ENCODE measurements around the gene LMBR1L. TPM values are rescaled to one million over a fixed set of nuclear protein-coding genes. Genes with fewer than 3 reads are reported as not detected.
A peak's percentile ranks its signal among the peaks of the same experiment; 100 is the strongest.
"Not testable (repeated sequence)": the region's sequence is repeated elsewhere in the genome, so short reads cannot be mapped to it uniquely, and the experiment has no call there.

LMBR1L gene
- total RNA-seq, 2 donors from 2014 or later: 25.2 to 143 TPM

DNA sequence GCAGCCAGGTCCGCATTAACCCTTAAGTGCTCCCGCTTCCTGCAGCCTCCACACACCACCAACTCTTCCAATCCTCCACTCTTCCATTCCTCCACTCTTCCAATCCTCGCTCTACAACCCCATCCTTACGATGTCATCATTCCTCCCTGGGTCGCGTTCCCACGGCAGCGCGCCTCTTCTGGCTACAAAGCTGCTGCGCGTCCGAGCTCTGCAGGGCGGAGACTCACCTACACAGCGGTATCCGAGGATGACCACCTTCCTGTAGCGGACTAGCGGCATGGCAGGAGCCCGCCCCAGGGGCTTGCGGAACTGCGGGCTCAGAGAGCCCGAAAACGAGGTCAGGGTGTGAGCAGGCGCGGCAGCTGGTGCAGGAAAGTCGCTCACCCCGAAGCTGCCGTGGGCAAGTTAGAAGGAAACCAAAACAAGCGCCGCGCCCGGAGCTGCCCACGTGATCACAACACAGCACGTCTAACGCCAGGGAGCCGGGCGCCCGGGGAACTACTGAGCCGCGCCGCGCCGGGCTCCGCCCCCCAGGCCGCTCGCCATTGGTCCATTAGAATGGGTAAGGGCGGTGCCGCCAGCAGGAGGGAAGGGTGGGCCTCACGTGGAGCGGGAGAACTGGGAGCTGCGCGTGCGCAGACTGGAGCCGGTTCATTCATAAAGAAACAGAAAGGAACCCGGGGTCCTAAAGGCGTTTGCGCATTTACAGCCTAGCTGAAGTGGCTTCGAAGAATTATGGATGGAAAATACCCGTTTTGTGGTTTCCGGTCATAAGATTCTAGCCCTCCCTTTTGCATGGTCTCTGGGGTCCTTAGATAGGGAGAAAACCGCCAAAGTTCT is 40.9 kb downstream of the LMBR1L start, which contains the start of gene RHEBL1:
TSS of gene RHEBL1 (minus strand) at position 473 of the 840 bp plus-strand sequence. CDS start at position 279, 194 bp downstream.
- Histone ChIP-seq H3K4me3 (peak within 1 kb of the TSS; percentile 47 to 71), H3K27ac (peak within 1 kb of the TSS; percentile 60 to 61), H3K9me3 (no peaks in the 10 kb centered on the region), H3K4me1 (replicated peaks) (no peaks in the 10 kb centered on the region), H3K36me3 (no peaks in the 10 kb centered on the region), H3K27me3 (replicated peaks; ENCODE audit: insufficient read depth) (no peaks in the 10 kb centered on the region)
- WGBS: under 1% methylated on average over 58 of the region's 60 CpGs
- intact Hi-C loops (cut with DNase I): loop anchor here (10.0 kb wide), 1 partner anchor 55 kb away; no protein-coding TSS in a partner anchor
- DNase-seq (ENCODE audit: low spot score): peak; percentile 98
- TF ChIP-seq POLR2AphosphoS5 (IDR thresholded peaks at IDR 0.05): peak; percentile 97
- peak; percentile 55 for TF ChIP-seq POLR2A (IDR thresholded peaks at IDR 0.05)
- TF ChIP-seq, protein P1, sequence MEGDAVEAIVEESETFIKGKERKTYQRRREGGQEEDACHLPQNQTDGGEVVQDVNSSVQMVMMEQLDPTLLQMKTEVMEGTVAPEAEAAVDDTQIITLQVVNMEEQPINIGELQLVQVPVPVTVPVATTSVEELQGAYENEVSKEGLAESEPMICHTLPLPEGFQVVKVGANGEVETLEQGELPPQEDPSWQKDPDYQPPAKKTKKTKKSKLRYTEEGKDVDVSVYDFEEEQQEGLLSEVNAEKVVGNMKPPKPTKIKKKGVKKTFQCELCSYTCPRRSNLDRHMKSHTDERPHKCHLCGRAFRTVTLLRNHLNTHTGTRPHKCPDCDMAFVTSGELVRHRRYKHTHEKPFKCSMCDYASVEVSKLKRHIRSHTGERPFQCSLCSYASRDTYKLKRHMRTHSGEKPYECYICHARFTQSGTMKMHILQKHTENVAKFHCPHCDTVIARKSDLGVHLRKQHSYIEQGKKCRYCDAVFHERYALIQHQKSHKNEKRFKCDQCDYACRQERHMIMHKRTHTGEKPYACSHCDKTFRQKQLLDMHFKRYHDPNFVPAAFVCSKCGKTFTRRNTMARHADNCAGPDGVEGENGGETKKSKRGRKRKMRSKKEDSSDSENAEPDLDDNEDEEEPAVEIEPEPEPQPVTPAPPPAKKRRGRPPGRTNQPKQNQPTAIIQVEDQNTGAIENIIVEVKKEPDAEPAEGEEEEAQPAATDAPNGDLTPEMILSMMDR (IDR thresholded peaks at IDR 0.05): peak in 3 of 4 experiments; percentile 19 to 38 (median 33)

DNA sequence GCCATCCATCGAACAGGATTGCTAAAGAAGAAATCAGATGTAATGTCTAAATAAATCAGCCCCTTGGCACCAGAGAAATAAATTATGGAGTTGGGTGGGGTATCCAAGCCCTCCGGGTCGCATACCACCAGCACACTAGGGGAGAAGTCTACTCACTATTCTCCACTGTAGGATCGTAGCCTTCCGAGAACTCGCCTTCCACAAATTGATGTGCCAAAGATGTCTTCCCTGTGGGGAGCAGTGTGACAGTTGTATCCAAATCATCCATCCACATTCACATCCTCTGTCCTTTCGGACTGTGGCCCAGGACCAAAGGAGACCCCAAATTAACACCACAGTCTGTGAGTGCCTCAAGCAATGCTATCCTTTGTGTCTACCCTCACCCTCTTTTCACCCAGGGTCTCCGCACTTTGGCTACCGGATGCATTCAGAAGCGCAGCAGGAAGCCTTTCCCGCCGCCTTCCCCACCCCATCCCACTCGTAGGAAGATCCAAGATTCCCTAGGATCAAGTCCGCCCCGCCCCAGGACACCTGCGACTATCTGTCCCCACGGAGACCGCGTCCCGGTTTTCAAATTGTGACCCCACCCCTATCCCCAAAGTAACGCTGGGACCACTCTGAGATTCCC is 41.7 kb downstream of the LMBR1L start:
- Histone ChIP-seq H3K27ac (peak overlapping the region in 1 of 2 donors; percentile 61), H3K27me3 (replicated peaks; ENCODE audit: insufficient read depth) (no peaks in the 10 kb centered on the region), H3K9me3 (no peaks in the 10 kb centered on the region), H3K4me3 (peak overlapping the region; percentile 47 to 71), H3K36me3 (no peaks in the 10 kb centered on the region), H3K4me1 (replicated peaks) (no peaks in the 10 kb centered on the region)
- intact Hi-C loops (cut with DNase I): loop anchor here (10.0 kb wide), 1 partner anchor 56 kb away; no protein-coding TSS in a partner anchor
- TF ChIP-seq, protein P1 (IDR thresholded peaks at IDR 0.05): no peak
- TF ChIP-seq POLR2AphosphoS5 (IDR thresholded peaks at IDR 0.05) (no peak), POLR2A (IDR thresholded peaks at IDR 0.05) (no peak)
- 20% methylated on average over 21 of the region's 21 CpGs for WGBS
- DNase-seq (ENCODE audit: low spot score): no peak

DNA sequence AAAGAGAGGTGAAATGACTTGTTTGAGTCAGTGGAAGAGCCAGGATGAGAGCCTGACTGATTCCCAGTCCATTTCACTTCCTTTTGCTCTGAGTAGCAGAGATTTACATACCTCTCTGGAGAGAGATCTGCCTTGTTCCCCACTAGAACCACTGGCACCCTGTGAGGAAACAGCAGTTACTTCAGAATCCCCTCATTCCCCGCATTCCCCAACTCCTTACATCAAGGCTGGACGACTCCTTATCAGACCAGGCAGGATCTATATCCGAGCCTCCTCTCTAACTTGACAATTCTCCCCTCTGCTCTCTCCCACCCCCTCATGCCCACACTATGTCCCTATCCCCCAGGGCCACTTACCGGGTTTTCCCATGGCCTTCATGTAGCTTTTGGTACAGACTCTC is 44.5 kb downstream of the LMBR1L start:
- intact Hi-C loops (cut with DNase I): loop anchor here (10.0 kb wide), 1 partner anchor 59 kb away; no protein-coding TSS in a partner anchor
- TF ChIP-seq, protein P1 (IDR thresholded peaks at IDR 0.05): no peak
- no peak for TF ChIP-seq POLR2A (IDR thresholded peaks at IDR 0.05)
- no peak for TF ChIP-seq POLR2AphosphoS5 (IDR thresholded peaks at IDR 0.05)
- H3K27ac ChIP-seq: no peak overlapping the region
- 83% methylated on average over 4 of the region's 4 CpGs for WGBS
- H3K4me3 ChIP-seq: no peak overlapping the region
- no peak for DNase-seq (ENCODE audit: low spot score)
- no peaks in the 10 kb centered on the region for H3K9me3 ChIP-seq
- H3K27me3 ChIP-seq (replicated peaks; ENCODE audit: insufficient read depth): no peaks in the 10 kb centered on the region
- no peaks in the 10 kb centered on the region for H3K36me3 ChIP-seq
- H3K4me1 ChIP-seq (replicated peaks): no peaks in the 10 kb centered on the region

DNA sequence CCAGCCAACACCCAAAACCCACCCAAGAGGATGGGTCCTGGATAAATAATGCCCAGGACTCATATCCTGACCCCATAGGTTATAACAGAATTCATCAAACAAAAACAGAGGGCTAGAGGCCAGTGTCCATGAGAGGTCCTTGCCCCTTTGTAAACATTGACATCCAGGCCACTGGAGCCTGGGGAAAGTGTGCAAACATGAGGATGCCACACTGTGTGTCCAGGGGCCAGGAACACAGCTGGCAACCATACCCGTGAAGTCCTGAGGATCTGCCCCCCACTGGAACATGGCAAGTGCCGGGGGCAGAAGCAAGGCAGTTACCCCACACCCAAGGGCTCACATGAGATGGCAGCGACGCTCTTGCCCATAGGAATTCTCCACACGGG is 45.9 kb downstream of the LMBR1L start:
- H3K9me3 ChIP-seq: no peaks in the 10 kb centered on the region
- 92% methylated on average over 5 of the region's 5 CpGs for WGBS
- DNase-seq (ENCODE audit: low spot score): no peak
- no peaks in the 10 kb centered on the region for H3K36me3 ChIP-seq
- no peak overlapping the region for H3K27ac ChIP-seq
- no peaks in the 10 kb centered on the region for H3K27me3 ChIP-seq (replicated peaks; ENCODE audit: insufficient read depth)
- H3K4me3 ChIP-seq: no peak overlapping the region
- TF ChIP-seq POLR2A (IDR thresholded peaks at IDR 0.05) (no peak), POLR2AphosphoS5 (IDR thresholded peaks at IDR 0.05) (no peak)
- TF ChIP-seq, protein P1 (IDR thresholded peaks at IDR 0.05): no peak
- H3K4me1 ChIP-seq (replicated peaks): no peaks in the 10 kb centered on the region
- intact Hi-C loops (cut with DNase I): loop anchor here (10.0 kb wide), 1 partner anchor 60 kb away; no protein-coding TSS in a partner anchor

DNA sequence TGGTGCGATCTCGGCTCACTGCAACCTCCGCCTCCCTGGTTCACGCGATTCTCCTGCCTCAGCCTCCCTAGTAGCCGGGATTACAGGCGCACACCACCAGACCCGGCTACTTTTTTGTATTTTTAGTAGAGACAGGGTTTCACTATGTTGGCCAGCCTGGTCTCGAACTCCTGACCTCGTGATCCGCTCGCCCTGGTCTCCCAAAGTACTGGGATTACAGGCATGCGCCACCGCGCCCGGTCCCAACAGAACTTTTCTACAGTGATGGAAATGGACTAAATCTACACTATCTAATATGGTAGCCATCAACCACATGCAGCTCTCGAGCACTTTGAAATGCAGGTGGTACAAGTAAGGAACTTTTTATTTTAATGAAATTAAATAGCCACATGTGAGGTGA is 48.7 kb downstream of the LMBR1L start:
- H3K36me3 ChIP-seq; H3K9me3 ChIP-seq; DNase-seq (ENCODE audit: low spot score); H3K27ac ChIP-seq; H3K4me1 ChIP-seq (replicated peaks); H3K27me3 ChIP-seq (replicated peaks; ENCODE audit: insufficient read depth); H3K4me3 ChIP-seq: not testable (repeated sequence)
- intact Hi-C loops (cut with DNase I): loop anchor here (10.0 kb wide), 1 partner anchor 63 kb away; no protein-coding TSS in a partner anchor
- 91% methylated on average over 17 of the region's 17 CpGs for WGBS

All from prostate gland (tissue), 2 donors.